H1 (cell line): Measurements from ENCODE around the gene SLC25A3. TPM values are rescaled to one million over a fixed set of nuclear protein-coding genes. Genes with fewer than 3 reads are reported as not detected.

Experiments
- BCL11A ChIP-seq, 2 experiments: IDR thresholded peaks; one replicate each; pipeline ENCODE4 v1.6.1; 2011; ENCODE audit warnings: low read depth in 2 of 2, low read length in 2 of 2, mild to moderate bottlenecking in 2 of 2
- RXRA ChIP-seq: IDR thresholded peaks from 2 replicates; pipeline ENCODE4 v1.6.1; 2011; ENCODE audit warnings: low read depth, mild to moderate bottlenecking, low read length, moderate library complexity; ENCODE audit not compliant: insufficient read depth
- SIN3A ChIP-seq, 2 experiments: IDR thresholded peaks in 1 of 2; conservative IDR thresholded peaks in 1 of 2; 2 replicates each; pipeline ENCODE4 v1.6.1; 2011 to 2012; ENCODE audit warnings: low read length in 2 of 2, improper control_type of control experiment in 1 of 2, low read depth in 1 of 2, mild to moderate bottlenecking in 1 of 2
- SP2 ChIP-seq: IDR thresholded peaks from 2 replicates; pipeline ENCODE4 v1.6.1; 2012; ENCODE audit warnings: mild to moderate bottlenecking, low read length, inconsistent platforms
- polyA plus RNA-seq, 7 experiments: library from polyadenylated mRNA; depleted of rRNA in 3 of 7; stranded (reverse) in 5 of 7; unstranded in 2 of 7; fragments of >200 nt in 5 of 7; fragments of 200-250 nt in 2 of 7; gene quantifications; 1 replicate in 5 of 7; 2 replicates in 1 of 7; 4 replicates in 1 of 7; pipeline versions ENCODE4 v1.2.1 to v1.2.3, GENCODE V29; 2011 to 2013; ENCODE audit warnings: missing spikeins in 2 of 7, mixed read lengths in 2 of 7
- total RNA-seq: library from RNA; stranded (reverse); fragmentation: NEBNext Ultra II Directional; extraction: Animal tissue kit (Norgen Biotek cat#: 25700); gene quantifications from 2 replicates; pipeline ENCODE4 v1.2.1, GENCODE V29; 2021
- TF ChIP-seq, protein P1 (sequence below): IDR thresholded peaks from 2 replicates; pipeline ENCODE4 v1.6.1; 2012; ENCODE audit warnings: inconsistent platforms

SLC25A3 gene
- total and polyA plus RNA-seq, 2 of the 8 experiments (the other 6 are each of a cell fraction or from before 2014, with no cell fraction given), result 702 to 709 TPM

DNA sequence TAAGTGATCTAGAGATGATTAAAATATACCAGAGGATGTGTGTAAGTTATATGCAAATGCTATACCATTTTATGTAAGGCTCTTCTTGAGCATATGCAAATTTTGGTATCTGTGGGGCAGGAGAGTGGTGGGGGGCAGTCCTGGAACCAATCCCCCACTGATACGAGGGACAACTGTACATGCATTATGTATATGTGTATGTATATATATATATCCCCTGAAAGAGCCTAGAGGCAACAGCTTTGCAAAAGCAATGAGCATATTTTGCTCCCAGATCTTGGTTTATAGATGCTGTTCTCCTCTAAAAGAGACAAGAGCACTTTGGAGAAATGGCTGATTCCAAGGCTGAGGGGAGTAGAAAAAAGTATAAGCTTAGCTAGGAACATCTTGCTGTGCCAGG, 12.4 kb upstream of the SLC25A3 start (continued):
- TF ChIP-seq SIN3A (conservative IDR thresholded peaks at IDR 0.05 in 1 of 2, IDR thresholded peaks at IDR 0.05 in 1 of 2; ENCODE audit: low read depth in 1 of 2, low read length in 2 of 2) (no peak), RXRA (no peak), BCL11A (IDR thresholded peaks at IDR 0.05; ENCODE audit: low read depth in 2 of 2, low read length in 2 of 2) (no peak), SP2 (no peak)
- TF ChIP-seq, protein P1, sequence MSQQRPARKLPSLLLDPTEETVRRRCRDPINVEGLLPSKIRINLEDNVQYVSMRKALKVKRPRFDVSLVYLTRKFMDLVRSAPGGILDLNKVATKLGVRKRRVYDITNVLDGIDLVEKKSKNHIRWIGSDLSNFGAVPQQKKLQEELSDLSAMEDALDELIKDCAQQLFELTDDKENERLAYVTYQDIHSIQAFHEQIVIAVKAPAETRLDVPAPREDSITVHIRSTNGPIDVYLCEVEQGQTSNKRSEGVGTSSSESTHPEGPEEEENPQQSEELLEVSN, result no peak
